GM19324 (cell line): ENCODE measurements around the gene PALLD.

ENCODE experiments used
- ATAC-seq: cut with Tn5 transposase; IDR thresholded peaks from one replicate; pipeline ENCODE4 v1.9.1; 2021; ENCODE audit warnings: mild to moderate bottlenecking, moderate library complexity; ENCODE audit not compliant: unreplicated experiment, low FRiP score

The PALLD gene

DNA sequence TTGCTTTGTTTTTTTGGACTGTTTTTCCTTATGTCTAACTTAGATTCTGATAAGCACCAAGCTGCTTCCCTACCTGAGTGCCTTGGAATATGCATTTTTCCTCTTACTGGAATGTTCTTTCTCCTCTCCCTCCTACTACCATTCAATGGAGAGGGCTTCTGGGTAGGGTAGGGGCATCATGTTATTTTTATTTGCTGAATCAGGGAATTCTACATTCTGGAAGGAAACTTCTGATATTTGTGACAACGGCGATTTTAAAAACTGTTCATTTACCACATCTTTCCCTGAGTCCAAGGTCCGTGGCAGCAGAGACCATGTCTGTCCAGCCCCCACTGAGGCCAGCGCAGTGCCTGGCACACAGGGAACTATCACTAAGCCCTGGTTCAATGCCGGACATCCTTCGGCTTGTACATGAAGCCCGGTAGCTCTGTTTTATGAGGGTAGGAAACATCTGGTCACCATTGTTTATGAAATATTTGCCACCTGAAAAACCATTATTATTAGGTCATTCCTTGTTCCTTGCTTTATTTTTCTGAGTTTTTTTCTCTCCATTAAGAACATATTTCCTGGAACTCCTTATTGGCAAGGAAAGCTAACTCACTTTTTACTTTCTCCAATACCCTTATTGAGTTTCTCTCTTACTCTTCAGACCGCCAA, 57.0 kb downstream of the PALLD start:
- ATAC-seq = no peak

DNA sequence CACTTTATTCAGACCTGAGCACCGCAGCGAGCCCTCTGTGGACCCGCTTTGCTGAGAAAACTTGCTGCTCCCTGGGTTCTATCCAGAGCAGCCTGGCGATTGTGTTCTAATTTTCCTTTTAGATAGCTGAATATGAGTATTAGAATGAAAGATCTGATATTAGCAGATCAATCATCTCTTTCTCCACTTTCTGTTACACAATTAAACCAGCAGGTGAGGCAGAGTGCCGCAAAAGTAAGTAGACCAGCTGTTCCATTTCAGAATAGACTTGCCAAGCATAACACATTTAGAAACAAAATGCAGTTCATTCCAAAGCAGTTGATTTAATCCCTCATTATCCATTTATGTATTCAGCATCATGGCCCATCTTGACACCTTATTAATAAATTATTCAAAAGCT, 58.6 kb downstream of the PALLD start:
- ATAC-seq = no peak

DNA sequence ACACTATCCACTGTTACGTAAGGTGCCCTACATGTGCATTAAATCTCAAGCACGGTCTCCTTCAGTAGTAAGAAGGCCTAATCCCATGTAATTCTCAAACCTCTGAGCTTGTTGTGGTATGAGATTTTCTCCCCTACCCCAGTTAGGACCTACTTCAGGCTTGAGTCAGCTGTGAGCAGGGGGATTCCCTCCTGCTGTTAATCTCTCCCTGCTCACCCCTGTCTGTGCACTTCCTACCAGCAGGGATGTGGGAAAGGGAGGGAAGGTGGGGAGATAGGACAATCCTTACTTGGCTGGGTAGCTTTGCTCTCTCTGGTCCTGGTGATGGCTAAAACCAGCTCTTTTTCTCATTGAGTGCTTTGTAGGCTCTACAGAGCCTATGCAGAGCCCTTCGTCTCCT, 60.8 kb downstream of the PALLD start:
- ATAC-seq = no peak

DNA sequence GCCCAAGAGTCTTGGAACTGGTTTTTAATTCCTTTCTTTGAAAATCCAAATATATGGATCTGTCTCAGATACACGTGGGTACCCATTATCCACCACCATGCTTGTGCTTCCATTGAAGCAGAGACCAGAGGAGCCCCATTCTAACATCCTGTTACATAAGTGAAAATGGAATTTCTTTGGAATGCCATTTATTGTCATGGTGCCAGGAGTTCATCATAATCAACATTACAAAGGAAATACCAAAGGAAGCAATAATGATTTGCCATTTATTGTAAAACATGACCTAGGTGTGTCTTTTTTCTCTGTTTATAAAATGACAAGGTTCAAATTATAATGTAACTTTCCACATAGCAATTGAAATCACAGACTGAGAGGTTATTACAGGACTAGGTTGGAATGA, 61.7 kb downstream of the PALLD start:
- ATAC-seq = no peak

DNA sequence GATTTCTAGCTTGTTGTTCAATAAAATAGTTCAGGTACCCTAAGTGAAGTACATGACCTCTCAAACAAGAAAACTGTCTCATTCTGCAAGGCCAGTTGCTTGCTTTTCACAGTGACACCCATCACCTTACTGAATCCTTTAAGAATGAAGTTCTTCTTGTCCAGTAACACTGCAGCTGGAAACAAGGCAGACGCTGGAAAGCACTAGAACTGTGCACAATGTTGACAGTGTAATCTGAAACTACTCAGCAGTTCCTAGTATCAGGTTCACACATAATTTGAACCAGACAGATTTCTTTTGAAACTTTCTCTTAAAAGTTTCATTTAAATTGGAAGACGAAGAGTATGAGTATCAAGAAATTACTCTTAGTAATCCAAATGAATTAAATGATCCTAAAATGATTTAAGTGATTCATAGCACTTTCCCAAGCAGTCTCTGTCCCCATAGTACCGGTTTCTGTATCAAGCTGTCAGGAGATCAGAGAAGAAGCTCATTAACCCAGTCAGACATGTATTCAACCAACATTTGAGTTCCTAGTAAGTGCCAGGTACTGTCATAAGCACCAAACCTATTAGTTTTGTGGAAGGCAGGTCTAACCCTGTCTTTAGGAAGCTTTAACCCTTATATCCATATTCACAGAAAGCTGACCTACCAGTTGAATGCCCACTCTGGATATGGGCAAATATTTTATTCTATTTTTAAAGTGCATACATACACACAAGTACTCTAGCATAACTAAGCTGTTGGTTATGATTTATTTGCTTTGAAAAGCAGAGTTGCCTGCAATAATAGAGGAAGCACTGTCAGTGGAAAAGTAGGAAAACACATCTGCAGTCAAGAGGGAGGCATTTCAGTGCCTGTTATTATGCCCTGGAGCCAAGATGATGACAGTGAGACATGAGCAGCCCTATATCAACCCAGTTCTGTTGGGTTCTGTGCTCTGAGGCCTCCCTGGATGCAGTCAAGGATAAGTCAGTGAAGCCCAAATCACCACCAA, 63.6 kb downstream of the PALLD start:
- ATAC-seq = no peak

DNA sequence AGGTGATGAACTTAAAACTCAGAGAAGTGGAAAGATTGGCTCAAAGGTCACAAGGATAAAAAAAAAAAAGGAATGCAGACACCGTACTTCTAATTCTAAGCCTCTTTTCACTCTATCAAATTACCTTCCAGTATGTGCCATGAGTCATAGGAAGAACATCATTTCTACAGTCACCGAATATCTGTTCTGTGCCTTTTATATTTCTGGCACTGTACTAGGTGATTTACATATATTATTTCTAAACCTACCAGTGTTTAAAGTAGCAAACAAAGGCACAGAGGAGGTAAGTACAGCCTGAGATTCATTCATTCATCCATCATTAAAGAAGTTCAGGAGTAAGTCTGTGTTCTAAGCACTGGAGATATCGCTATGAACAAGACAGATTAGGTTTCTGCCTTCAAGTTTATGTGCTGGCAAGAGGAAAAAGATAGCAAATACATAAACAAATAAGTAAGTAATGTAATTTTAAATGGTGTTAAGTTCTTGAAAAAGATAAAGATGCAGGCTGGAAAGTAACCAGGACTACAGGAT, 65.3 kb downstream of the PALLD start:
- no peak for ATAC-seq

DNA sequence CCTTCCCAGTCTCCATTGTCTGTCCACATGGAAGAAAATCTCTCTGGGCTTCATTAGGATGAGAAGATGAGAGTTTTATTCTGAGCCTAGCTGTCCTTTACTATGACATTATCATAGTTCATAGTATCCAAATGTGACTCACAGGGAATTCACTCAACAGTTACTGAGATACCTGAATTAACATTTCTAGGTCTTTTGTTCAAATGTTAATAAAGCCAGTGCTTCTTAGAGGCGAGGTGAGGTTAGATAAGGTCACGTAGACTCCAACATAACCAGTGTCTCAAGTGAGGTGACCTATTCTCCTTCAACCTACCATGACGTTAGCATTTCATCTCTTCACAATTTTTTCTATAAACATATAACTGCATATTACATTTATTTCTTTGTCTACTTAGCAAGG, 67.2 kb downstream of the PALLD start:
- no peak for ATAC-seq

DNA sequence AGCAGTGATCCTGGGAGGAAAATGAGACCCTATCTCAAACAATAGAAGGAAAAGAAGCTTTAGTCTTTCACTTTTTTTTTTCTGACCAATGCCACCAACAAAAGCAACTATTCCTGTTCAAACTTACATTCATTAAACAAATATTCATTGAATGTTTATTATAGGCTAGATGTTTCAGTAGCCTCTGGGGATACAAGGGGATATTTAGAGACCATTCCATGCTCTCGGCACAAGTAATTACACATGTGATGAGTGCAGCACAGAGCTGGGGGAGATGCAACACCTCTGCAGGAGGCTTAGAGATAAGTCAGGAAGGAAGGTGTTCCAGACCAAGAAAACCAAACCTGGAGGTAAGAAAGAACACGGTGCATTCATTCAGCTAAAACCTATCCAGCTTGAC, 68.3 kb downstream of the PALLD start:
- no peak for ATAC-seq

DNA sequence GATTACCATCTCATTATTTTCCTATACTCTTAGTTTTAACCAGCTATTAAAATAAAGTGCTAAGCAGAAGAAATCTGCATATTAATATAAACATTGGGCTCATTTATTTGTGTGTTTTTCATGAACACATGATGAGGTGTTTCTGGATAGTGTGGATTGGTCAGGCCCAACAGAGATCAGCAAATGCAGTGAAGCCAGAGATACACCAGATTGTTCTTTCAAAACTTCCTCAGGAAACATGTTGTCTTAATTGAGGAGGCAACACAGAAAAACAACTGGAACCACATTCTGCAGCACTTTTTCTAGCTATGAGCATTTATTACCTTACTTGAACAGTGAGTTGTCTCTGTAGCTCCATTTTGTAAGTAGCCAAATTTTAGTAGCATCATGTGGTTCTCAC, 69.9 kb downstream of the PALLD start:
- no peak for ATAC-seq

DNA sequence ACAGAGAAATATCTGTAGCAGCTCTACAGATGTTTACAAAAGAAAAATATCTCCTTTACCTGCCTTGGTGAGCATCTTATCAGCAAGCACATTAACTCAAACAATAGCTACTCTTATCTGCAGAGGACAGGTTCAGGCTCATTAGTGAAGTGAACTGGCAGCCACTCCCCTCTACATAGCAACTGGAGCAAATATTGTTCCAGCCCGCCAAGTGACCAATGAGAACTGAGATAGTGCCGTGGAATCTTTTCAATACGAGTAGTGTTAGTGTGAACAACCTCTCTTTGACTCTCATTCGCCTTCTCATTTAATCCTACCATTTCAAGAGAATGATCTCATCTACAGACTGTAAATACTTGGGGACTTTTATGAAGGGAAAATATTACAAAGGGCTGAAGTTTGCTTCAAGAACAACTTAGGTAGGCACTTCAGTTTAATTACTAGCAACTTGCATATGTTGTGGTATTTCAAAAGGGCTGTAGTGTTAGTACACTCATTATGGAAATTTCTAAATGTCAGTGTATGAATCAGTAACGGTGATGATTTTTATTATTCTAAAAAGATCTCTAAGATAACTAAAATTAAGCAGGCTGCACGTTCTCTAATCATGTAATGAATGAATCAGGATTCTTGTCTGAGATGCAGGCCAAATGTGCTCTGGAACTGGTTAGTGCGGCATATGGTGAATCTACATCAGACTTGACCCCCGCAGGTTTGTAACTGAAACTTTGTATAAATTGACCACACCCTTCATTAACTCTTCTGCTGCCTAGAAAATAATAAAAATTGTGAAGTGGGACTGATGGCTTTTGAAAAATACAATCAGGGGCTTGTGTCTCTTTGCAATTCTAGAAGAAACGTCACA, 72.4 kb downstream of the PALLD start:
- no peak for ATAC-seq

DNA sequence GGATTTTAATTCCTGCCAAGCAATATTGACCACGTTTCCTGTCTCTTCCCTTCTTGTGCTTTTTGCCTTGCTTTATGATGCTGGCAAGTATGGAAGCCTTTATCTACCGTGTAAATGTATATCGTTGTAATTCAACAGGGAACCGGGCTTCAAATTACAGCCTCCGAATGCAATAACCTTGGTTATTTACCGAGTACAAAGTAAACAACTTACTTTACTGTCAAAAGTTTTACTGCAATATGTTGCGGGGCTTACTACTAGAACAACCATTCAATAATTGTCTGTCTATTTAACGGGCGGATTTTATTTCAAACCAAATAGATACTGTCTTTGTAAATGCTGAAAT, 73.1 kb downstream of the PALLD start:
- ATAC-seq = no peak

DNA sequence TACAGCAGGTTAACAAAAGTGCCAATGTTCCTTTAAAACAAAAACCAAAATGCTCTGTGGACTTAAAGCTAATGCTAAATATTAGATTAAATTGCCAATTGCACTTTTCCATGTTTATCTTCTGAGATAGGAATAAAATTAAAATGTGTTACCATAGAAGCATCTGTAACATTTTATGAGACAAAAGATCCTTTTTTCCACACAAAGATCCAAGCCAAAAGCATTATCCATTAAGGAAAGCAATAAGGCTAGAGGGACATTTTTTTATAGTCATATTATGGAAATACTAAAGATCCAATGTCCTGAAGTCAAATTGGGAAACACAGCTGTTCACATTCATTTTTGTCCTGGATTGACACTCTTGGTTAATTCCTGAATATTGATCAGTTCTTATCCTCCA, 73.6 kb downstream of the PALLD start:
- ATAC-seq = no peak

DNA sequence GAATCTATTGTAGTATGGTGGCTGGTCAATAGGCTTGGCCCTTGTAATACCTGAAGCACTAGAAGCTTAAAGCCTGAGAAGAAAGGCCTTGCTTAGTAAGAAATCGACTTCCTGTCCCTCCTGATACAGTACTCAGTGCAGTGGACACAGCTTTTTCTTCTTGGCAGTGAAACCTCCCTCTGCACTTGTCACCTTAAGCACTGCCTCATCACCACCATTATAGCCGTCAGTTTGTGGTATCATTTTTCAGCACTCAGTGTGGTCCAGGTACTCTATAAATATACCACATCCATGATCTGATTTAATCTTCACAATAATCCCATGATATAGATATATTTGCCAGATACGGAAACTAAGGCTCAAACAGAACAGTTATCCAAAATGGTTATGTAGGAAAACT, 75.2 kb downstream of the PALLD start:
- no peak for ATAC-seq

DNA sequence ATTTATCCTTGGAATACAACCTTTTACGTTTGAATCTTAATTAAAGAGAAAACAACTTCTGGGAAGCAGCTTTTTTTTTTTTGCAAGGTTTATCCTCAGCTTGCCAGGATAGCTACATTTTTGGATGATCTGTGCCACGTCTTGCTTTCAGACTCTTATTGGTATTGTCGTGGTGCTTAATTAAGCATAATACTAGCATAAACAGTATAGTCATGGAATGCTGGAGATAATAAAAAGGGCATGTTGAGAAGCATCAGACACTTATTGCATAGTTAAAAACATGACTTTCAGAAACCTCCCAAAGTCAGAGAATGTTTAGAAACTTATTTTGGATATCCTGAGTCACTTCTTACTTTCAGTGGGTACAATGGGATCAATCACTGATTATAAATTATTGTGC, 77.0 kb downstream of the PALLD start:
- no peak for ATAC-seq

DNA sequence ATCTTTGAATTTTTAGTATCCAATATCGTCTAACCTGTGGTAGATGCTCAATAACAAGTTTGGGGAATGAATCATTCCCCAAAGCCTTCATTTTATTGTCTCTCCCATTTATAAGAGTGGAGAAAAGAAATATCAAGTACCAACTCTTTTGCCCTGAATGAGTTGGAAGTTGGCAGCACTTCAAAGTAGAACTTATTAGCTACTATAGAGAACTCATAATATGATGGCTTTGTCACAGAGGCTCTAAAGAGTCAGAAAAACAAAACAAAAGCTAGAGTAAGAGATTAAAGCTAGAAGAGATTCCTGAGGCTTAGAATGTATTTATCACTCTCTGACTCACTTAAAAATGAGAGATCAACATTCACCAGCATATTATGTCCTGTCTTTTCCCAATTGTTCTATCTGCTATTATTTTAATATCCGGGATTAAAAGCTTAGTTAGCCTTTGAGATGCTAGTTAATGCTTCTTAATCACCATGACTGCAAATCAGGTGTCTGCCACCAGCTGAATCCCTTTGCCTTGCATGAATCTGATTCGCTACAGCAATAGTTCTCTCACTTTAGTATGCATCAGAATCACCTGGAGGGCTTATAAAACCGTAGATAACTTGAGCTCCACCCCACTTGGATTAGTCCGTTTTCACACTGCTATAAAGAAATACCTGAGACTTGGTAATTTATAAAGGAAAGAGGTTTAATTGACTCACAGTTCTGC, 77.9 kb downstream of the PALLD start:
- ATAC-seq = no peak

DNA sequence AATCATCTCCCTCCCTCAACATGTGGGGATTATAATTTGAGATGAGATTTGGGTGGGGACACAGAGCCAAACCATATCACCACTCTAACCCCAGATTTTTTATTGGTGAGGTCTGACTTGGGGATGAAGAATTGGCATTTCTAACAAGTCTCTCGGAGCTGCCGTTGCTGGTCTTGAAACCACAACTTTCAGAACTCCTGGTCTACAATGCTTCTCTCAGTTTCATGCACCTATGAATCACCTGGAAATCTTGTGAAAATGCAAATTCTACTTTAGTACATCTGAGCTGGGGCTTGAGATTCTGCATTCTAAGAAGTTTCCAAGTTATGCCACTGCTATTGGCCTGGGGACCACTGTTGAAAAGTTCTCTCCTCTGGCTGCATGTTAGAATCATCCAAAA, 78.6 kb downstream of the PALLD start:
- ATAC-seq = no peak

DNA sequence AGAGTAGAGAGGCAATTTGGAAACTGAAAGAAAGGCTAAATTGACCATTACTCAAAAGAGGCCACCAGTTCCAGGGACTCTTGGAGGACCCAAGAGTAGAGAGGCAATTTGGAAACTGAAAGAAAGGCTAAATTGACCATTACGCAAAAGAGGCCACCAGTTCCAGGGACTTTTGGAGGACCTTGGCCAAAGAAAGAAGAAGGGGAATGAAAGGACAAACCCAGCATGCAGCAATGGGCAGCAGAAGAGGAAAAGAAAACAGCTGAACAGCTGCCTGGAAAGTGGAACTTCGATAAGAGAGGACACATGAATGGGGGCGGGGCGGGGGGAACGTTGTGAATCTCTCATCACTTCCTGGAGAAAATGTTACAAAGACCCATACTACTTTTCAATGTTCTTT, 80.8 kb downstream of the PALLD start:
- ATAC-seq = no peak

DNA sequence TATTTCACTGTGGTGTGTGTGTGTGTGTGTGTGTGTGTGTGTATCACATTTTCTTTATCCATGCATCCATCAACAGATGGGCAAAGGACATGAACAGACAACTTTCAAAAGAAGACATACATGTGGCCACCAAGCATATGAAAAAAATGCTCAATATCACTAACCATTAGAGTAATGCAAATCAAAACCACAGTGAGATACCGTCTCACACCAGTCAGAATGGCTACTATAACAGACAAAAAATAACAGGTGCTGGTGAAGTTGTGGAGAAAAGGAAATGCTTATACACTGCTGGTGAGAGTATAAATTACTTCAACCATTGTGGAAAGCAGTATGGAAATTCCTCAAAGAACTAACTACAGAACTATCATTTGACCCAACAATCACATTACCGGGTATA, 83.4 kb downstream of the PALLD start:
- ATAC-seq = no peak

DNA sequence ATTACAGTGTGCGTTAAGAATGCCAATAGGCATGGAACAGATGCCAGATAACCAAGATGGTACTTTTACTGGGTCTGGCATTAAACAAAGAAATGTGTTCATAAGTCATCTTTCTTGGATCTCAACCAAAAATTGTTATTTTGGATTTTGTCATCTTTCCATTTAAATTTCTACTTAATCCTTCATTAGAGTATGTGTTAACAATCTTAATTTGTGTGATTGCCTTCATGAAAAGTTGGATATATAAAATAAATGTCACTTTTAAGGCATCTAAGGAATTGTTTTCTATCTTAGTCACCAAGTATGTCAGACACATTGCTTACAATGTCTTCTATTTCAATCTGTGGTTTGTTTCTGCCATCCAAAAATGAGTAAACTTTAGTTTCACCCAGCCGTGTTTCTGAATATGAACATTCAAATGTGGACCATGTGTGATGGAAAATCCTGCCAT, 87.5 kb downstream of the PALLD start:
- ATAC-seq = no peak
